ENCODE data around the gene ZNF331. TPM values are rescaled to one million over a fixed set of nuclear protein-coding genes. Genes with fewer than 3 reads are reported as not detected.
A peak's percentile ranks its signal among the peaks of the same experiment; 100 is the strongest.

The ZNF331 gene
- total RNA-seq, 1 donor from 2014 or later: 18.3 TPM

- no peak for DNase-seq
Measured at GRCh38 chr19:53521373-53522202, 16.4 kb upstream of the ZNF331 start.

GRCh38 chr19:53525922-53526321, 12.0 kb upstream of the ZNF331 start:
- no peak for DNase-seq

DNA sequence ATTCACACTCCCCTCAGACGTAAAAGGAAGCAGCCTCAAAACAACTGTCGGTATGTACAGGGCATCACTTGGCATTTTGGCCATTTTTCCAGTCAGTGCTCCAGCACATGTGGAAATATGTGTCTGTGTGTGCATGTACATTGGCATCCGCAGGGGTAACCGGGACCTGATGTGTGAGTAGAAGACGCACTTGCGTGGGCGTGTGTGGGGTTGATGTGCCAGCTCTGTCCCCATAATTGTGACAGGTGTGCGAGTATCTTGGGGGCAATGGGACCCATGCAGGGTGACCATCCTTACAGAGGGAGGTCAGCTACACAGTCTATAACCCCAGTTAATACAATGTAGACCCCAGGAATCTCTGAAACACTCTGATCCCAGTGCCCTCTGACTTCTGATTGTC, 7.3 kb upstream of the ZNF331 start:
- DNase-seq: no peak

- no peak for DNase-seq
Measured at GRCh38 chr19:53531457-53531856, 6.5 kb upstream of the ZNF331 start.

- no peak for DNase-seq
Measured at GRCh38 chr19:53532362-53532761, 5.6 kb upstream of the ZNF331 start.

DNA sequence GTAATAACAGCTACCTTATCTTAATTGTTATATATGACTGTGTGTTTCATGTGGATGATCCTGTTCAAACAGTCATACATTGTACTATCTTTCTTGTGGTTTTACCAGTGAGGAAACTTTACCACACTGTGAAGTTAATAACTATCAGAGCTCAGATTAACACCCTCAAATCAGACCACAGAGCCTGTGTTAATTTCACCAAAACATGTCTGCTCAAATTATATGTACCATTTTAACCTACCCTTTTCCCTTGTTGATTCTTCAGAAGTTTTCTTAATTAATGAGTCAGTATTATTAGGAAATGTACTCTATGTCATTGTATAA, 1.8 kb upstream of the ZNF331 start:
- no peak for DNase-seq

DNA sequence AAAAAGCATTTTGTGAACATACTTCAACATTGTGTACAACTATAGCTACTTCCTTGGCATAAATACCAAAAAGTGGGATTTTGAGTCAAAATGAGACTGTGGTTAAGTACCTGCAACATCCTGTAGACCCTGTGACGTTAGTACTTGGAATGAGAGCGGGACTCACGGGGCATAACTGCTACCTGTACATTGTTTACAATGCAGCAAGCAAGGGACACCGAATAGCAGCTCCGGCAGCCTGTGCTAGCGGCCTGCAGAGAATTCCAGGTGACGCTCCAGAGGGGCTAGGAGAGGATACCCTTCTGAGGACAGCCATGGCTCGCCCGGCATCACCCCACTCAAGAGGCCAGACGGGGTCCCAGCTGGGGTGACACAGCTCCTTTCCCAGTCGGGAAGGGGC, 824 bp upstream of the ZNF331 start:
- no peak for DNase-seq

DNA sequence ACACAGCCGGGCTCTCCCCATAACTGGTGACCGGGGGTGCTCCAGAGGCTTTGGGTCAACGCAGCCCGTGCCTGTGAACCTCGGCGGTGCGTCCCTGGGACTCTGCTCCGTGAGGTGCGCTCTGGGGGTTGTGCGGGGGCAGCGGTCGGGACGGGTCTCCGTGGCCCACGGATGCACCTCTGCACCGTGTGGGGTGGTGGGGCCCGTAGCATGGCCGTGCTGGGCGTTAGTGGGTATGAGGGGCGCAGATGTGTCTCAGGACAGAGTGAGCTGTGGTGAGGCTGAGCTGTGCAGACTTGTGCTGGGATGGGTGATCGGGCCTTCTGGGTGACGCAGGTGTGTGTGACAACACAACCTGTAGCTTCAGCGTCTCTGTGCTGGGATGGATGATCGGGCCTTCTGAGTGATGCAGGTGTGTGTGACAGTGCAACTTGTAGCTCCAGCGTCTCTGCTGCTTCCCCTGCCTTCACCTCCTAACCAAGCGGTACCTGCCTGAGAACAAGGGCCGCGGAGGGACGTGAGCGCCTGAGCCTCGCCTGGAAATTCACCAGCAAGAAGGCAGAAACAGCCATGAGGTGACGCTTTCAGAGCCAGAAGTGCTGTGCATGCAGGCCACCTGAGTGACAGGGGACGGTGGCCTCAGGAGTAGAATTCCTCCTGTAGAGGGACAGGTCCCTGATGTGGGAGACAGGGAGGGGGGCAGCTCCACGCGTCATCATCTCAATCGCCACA, 599 bp downstream of the ZNF331 start:
- no peak for DNase-seq

DNA sequence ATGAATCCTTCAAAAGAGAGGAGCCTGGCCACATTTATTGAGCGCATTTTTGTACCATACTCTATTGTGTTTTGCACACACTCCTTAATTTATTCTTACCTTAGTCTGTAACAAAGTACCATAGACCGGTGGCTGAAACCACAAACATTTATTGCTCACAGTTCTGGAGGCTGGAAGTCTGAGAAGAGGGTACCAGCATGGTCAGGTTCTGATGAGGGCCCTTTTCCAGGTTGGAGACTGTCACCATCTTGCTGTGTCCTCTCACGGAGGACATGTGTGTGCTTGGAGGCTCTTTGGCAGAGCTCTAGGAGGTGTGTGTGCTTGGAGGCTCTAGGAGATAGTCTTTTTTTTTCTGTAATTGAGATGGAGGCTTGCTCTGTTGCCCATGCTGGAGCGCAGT, 2.1 kb downstream of the ZNF331 start:
- no peak for DNase-seq

DNA sequence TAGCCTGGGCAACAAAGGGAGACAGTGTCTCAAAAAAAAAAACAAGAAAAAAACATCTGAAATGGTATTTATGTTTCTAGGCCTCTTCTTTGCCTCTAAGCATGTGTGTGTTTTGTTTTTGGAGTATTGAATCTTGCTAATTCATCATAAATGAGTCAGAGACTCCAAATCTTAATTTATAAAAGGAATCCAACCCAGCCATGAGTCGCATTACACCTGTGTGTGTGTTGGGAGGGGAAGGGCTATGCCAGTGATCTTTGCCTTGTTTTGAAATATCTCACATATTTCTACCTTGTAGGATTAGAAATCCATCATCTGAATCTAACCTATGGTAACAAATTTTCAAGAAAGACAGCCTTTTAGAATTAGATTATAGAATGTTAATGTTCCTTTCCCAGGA, 4.0 kb downstream of the ZNF331 start:
- DNase-seq: no peak

- peak; percentile 69 for DNase-seq
Measured at GRCh38 chr19:53545271-53546065, 7.5 kb downstream of the ZNF331 start.

DNA sequence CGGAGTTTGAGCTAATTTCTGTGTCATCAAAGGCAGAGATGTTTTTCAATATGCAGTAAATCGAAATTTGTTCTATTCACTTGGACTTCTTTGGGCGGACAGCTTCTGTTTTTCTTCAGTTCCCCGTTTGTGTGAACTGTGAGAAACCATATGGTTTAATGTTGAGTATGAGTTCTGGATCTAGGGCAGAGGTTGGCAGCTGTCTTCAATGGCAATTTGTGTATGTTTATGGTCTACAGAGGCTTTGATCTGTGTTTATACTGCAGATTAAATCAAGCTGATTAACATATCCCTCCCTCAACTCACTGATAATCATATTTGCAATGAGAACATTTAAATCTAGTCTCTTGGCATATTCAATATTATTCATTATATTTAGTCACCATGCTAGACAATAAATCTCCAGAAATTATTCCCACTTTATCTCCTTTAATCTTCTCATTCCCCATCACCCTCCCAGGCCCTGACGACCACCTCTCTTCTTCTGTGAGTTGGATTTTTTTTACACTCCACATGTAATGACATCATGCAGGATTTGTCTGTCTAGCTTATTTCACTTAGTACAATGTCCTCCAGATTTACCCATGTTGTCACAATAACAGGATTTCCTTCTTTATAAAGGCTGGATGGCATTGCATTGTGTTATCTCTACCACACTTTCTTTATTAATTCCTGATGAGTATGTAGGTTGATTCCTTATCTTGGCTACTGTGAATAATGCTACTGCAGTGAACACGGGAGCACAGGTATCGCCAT, 9.0 kb downstream of the ZNF331 start:
- peak; percentile 24 for DNase-seq

- no peak for DNase-seq
Measured at GRCh38 chr19:53549340-53549739, 11.4 kb downstream of the ZNF331 start.

GRCh38 chr19:53552001-53552721, 14.2 kb downstream of the ZNF331 start:
- DNase-seq: no peak

GRCh38 chr19:53553156-53553555, 15.2 kb downstream of the ZNF331 start:
- no peak for DNase-seq

DNA sequence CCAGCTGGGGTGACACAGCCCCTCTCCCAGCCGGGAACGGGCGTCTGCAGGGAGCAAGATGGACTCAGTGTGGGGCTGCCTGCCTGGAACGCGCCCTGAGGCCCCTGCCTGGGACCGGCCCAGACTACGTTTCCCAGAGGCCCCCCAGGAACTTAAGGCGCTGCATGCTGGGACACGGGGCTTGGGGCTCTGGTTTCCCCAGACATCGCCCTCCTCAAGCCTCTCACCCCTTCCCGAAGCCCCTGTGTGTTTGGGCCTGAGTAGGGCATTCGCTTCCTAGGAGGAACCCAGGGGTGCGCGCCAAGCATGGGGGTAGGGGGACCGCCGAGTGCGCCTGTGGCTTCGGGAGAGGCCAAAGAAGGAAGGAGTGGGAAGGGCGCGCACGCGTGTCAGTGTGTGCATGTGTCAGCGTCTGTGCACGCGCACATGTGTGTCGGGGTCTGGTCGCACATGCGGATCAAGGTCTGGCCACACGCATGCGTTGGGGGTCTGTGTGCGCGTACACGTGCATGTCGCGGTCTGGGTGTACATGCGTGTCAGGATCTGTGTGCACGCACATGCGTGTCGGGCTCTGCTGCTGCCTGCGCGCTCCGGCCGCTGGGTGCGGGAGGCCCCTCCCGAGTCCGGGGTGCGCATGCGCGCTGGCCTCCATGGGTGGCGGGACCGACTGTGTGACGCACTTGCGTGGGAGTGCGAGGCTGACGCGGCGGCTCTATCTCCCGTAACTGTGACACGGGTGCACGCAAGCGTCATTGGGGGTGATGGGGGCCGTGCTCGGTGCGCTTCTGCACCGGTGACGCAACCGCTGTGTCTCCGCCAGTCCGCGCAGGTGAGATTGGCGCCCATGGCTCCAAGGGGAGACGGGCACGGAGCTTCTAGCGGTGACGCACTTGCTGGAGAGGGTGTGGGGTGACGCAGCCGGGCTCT, 16.2 kb downstream of the ZNF331 start:
- peak; percentile 90 for DNase-seq

GRCh38 chr19:53554804-53555203, 16.9 kb downstream of the ZNF331 start:
- DNase-seq: no peak

DNA sequence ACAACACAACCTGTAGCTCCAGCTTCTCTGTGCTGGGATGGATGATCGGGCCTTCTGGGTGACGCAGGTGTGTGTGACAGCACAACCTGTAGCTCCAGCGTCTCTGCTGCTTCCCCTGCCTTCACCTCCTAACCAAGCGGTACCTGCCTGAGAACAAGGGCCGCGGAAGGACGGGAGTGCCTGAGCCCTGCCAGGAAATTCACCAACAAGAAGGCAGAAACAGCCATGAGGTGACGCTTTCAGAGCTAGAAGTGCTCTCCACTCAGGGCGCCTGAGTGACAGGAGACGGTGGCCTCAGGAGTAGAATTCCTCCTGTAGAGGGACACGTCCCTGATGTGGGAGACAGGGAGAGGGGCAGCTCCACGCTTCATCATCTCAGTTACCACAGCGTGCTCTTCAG, 17.4 kb downstream of the ZNF331 start:
- DNase-seq: no peak

GRCh38 chr19:53571339-53571738, 33.4 kb downstream of the ZNF331 start:
- DNase-seq: no peak

DNA sequence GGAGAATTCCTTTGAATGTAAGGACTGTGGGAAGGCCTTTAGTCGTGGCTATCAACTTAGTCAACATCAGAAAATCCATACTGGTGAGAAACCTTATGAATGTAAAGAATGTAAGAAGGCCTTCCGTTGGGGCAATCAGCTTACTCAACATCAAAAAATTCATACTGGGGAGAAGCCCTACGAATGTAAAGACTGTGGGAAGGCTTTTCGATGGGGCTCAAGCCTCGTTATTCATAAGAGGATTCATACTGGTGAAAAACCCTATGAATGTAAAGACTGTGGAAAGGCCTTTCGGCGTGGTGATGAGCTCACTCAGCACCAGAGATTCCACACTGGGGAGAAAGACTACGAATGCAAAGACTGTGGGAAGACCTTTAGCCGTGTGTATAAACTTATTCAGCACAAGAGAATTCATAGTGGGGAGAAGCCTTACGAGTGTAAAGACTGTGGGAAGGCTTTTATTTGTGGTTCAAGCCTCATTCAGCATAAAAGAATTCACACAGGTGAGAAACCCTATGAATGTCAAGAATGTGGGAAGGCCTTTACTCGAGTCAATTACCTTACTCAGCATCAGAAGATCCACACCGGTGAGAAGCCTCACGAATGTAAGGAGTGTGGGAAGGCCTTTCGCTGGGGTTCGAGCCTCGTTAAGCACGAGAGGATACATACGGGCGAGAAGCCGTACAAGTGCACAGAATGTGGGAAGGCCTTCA, 39.2 kb downstream of the ZNF331 start:
- DNase-seq: no peak

Measured in tongue (tissue), 2 donors.